ENCODE results near the gene SLC39A11. TPM values are rescaled to one million over a fixed set of nuclear protein-coding genes. Genes with fewer than 3 reads are reported as not detected.

The SLC39A11 gene
- total RNA-seq, 1 experiment from 2014 or later, result 56.1 TPM

DNA sequence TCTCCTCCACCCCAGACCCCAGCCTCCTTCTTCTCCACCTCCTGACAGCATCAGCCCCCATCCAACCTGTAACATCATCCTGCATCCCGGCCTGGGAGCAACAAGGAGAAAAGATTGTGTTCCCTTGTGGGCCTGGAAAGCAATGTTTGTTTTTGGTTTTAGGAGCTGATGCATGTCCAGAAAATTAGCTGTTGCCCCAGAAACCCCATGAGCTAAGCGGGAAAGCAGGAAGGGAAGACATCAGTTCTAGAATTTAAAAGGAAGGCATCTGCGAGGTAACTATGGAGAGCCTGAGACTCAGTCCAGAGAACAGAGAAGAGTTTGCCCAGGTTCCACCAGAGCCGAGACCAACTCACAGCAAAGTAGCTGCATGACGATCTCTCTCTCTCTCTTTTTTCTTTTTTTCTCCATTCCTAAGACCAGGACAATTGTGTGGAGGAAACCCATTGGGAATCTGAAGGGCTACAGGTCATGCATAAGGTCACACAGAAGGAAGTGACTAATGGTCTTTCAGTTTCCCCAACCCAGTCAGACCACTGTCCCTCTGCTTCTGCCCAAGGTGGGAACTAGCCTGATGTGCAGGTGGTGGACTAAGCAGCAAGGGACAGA lies 124.4 kb downstream of the SLC39A11 start:
- in situ Hi-C loops (cut with HindIII; ENCODE audit: low pct_unique_long_range_greater_than_20kb, low sequenced_read_pairs), result no loop called here
- intact Hi-C loops (cut with micrococcal nuclease; ENCODE audit: unreplicated experiment), result no loop called here
- DNase-seq (ENCODE audit: low read depth, low spot score), result no peak

DNA sequence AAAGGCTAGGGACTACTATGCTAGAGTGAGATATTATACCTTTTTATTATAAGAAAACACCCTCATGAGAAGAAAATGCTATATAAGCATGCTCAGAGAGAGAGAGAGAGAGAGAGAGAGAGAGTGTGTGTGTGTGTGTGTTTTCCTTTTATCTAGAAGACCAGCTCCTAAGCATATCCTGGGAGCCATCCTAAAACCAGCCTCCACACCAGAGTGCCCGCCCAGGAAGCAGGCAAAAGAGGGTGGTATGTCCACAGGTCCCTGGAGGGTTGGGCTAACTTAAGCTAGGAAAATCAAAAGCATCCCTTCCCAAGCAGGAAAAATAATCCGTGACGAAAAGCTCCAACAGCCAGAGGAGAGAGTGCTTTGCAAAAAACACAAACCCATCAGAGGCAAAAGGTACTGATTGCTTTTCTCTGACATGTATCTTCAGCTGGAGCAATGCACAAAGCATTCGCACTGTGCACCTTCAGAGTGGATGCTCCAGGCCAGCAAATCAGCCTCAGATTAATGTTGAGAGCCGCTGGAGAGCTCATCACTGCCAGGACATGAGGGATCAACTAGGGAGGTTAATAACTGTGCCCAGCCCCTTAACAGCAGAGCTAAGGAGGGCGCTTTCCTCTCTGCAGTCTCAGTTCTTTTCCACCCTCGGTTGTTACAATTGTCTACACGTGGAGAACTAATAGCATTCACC lies 125.1 kb downstream of the SLC39A11 start:
- ChIA-PET POLR2A (no interaction called here), CTCF (interaction anchor here (0.7 kb wide), 1 partner anchor 92 kb away, joined by 12 read pairs; no protein-coding TSS in a partner anchor)
- in situ Hi-C loops (cut with HindIII; ENCODE audit: low pct_unique_long_range_greater_than_20kb, low sequenced_read_pairs), result no loop called here
- DNase-seq (ENCODE audit: low read depth, low spot score) (no peak), ATAC-seq (no peak; the same call in 1 of the 2 replicates)
- H3K4me3 ChIP-seq (ENCODE audit: low read depth in 2 of 2, low read length in 2 of 2), result no peak overlapping the region
- H3K27me3 ChIP-seq (ENCODE audit: control insufficient read depth, insufficient read depth, low read length), result no peaks in the 10 kb centered on the region
- H3K36me3 ChIP-seq (ENCODE audit: control insufficient read depth, insufficient read depth, low read length), result no peaks in the 10 kb centered on the region
- TF ChIP-seq, protein P1, sequence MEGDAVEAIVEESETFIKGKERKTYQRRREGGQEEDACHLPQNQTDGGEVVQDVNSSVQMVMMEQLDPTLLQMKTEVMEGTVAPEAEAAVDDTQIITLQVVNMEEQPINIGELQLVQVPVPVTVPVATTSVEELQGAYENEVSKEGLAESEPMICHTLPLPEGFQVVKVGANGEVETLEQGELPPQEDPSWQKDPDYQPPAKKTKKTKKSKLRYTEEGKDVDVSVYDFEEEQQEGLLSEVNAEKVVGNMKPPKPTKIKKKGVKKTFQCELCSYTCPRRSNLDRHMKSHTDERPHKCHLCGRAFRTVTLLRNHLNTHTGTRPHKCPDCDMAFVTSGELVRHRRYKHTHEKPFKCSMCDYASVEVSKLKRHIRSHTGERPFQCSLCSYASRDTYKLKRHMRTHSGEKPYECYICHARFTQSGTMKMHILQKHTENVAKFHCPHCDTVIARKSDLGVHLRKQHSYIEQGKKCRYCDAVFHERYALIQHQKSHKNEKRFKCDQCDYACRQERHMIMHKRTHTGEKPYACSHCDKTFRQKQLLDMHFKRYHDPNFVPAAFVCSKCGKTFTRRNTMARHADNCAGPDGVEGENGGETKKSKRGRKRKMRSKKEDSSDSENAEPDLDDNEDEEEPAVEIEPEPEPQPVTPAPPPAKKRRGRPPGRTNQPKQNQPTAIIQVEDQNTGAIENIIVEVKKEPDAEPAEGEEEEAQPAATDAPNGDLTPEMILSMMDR (IDR thresholded peaks at IDR 0.05), result no peak
- TF ChIP-seq SIN3A (IDR thresholded peaks at IDR 0.05; ENCODE audit: borderline replicate concordance, insufficient read depth, low read depth, low read length), result no peak
- TF ChIP-seq POLR2AphosphoS5 (IDR thresholded peaks at IDR 0.05; ENCODE audit: low read depth, low read length), result no peak
- no peak for TF ChIP-seq TCF7L2 (IDR thresholded peaks at IDR 0.05; ENCODE audit: low read depth, low read length)
- TF ChIP-seq, protein P2, sequence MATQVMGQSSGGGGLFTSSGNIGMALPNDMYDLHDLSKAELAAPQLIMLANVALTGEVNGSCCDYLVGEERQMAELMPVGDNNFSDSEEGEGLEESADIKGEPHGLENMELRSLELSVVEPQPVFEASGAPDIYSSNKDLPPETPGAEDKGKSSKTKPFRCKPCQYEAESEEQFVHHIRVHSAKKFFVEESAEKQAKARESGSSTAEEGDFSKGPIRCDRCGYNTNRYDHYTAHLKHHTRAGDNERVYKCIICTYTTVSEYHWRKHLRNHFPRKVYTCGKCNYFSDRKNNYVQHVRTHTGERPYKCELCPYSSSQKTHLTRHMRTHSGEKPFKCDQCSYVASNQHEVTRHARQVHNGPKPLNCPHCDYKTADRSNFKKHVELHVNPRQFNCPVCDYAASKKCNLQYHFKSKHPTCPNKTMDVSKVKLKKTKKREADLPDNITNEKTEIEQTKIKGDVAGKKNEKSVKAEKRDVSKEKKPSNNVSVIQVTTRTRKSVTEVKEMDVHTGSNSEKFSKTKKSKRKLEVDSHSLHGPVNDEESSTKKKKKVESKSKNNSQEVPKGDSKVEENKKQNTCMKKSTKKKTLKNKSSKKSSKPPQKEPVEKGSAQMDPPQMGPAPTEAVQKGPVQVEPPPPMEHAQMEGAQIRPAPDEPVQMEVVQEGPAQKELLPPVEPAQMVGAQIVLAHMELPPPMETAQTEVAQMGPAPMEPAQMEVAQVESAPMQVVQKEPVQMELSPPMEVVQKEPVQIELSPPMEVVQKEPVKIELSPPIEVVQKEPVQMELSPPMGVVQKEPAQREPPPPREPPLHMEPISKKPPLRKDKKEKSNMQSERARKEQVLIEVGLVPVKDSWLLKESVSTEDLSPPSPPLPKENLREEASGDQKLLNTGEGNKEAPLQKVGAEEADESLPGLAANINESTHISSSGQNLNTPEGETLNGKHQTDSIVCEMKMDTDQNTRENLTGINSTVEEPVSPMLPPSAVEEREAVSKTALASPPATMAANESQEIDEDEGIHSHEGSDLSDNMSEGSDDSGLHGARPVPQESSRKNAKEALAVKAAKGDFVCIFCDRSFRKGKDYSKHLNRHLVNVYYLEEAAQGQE (IDR thresholded peaks at IDR 0.05; ENCODE audit: insufficient read depth in 1 of 2, low read depth in 2 of 2, low read length in 1 of 2), result no peak
- no peak overlapping the region for H3K27ac ChIP-seq (ENCODE audit: low read length)
- intact Hi-C loops (cut with micrococcal nuclease; ENCODE audit: unreplicated experiment), result no loop called here
- no peaks in the 10 kb centered on the region for H3K9me3 ChIP-seq (ENCODE audit: control insufficient read depth, insufficient read depth, low read depth, low read length)
- H3K4me1 ChIP-seq (ENCODE audit: control insufficient read depth, insufficient read depth, low read length), result peaks cover 4% of the 10 kb centered on the region; the same call in 1 of the 2 replicates
- BruUV-seq (replicated peaks), result no TSS peak

More for the DNA sequence above, 124.4 kb downstream of the SLC39A11 start:
- TF ChIP-seq POLR2AphosphoS5 (IDR thresholded peaks at IDR 0.05; ENCODE audit: low read depth, low read length), result no peak
- TF ChIP-seq, protein P2 (IDR thresholded peaks at IDR 0.05; ENCODE audit: insufficient read depth in 1 of 2, low read depth in 2 of 2, low read length in 1 of 2), result no peak
- TF ChIP-seq SIN3A (IDR thresholded peaks at IDR 0.05; ENCODE audit: borderline replicate concordance, insufficient read depth, low read depth, low read length), result no peak
- TF ChIP-seq TCF7L2 (IDR thresholded peaks at IDR 0.05; ENCODE audit: low read depth, low read length), result no peak
- TF ChIP-seq, protein P1 (IDR thresholded peaks at IDR 0.05), result no peak
- Histone ChIP-seq H3K27ac (ENCODE audit: low read length) (no peak overlapping the region), H3K27me3 (ENCODE audit: control insufficient read depth, insufficient read depth, low read length) (no peaks in the 10 kb centered on the region), H3K9me3 (ENCODE audit: control insufficient read depth, insufficient read depth, low read depth, low read length) (no peaks in the 10 kb centered on the region), H3K4me3 (ENCODE audit: low read depth in 2 of 2, low read length in 2 of 2) (no peak overlapping the region), H3K36me3 (ENCODE audit: control insufficient read depth, insufficient read depth, low read length) (no peaks in the 10 kb centered on the region), H3K4me1 (ENCODE audit: control insufficient read depth, insufficient read depth, low read length) (peaks cover 4% of the 10 kb centered on the region; the same call in 1 of the 2 replicates)
- no TSS peak for BruUV-seq (replicated peaks)
- CTCF ChIA-PET, result interaction anchor here (0.7 kb wide), 1 partner anchor 91 kb away, joined by 12 read pairs; no protein-coding TSS in a partner anchor
- POLR2A ChIA-PET, result no interaction called here
- no peak for ATAC-seq

All from Panc1 (cell line).